ENCODE data around the gene EVL.

GRCh38 chr14:100141098-100141497 lies 75.9 kb downstream of the EVL start:
- no peak for TF ChIP-seq ZFP3 (CRISPR knock-in tag; IDR thresholded peaks at IDR 0.05)
- TF ChIP-seq TOX (CRISPR knock-in tag; IDR thresholded peaks at IDR 0.05; ENCODE audit: borderline replicate concordance), result no peak
- TF ChIP-seq ISL1 (CRISPR knock-in tag; IDR thresholded peaks at IDR 0.05), result no peak
- no peak for TF ChIP-seq ESRRG (CRISPR knock-in tag; IDR thresholded peaks at IDR 0.05)
- no peak for TF ChIP-seq CREB5 (CRISPR knock-in tag; IDR thresholded peaks at IDR 0.05; ENCODE audit: low read depth)
- no peak for TF ChIP-seq SNAI2 (CRISPR knock-in tag; IDR thresholded peaks at IDR 0.05)

Data from SK-N-SH treated with all-trans-retinoic acid at 6 μM for 48 hours (cell line).